Gastrocnemius medialis (tissue), 4 donors: ENCODE data around the gene OTUD3. TPM values are rescaled to one million over a fixed set of nuclear protein-coding genes. Genes with fewer than 3 reads are reported as not detected.

ENCODE experiments used
- ATAC-seq, 2 donors: fragments of 150-250 bp; one replicate each; pipeline ENCODE4 v1.9.1; 2016
- DNase-seq, 2 donors: peaks; one replicate each; pipeline ENCODE4 v3.0.0-alpha.2; 2019
- H3K27ac ChIP-seq, 4 donors: fragments of 200-600 bp; sonication (generic); 1 replicate in 1 of 4; 2 replicates in 3 of 4; pipeline ENCODE4 v1.5.1; 2016 to 2018; ENCODE audit warnings: mild to moderate bottlenecking in 2 of 4, moderate library complexity in 1 of 4
- H3K27me3 ChIP-seq, 3 donors: fragments of 200-600 bp; sonication (generic) in 2 of 3; 1 replicate in 1 of 3; 2 replicates in 2 of 3; pipeline versions ENCODE4 v1.5.1 to v1.6.0; 2016 to 2019; ENCODE audit warnings: mild to moderate bottlenecking in 1 of 3, moderate library complexity in 1 of 3
- H3K36me3 ChIP-seq, 2 donors: fragments of 200-600 bp; sonication (generic) in 1 of 2; one replicate each; pipeline ENCODE4 v1.5.1; 2017 to 2018
- H3K4me1 ChIP-seq, 2 donors: fragments of 200-600 bp; sonication (generic) in 1 of 2; one replicate each; pipeline ENCODE4 v1.5.1; 2016 to 2017; ENCODE audit warnings: mild to moderate bottlenecking in 2 of 2
- H3K4me3 ChIP-seq, 4 donors: fragments of 200-600 bp; sonication (generic) in 3 of 4; 1 replicate in 1 of 4; 2 replicates in 3 of 4; pipeline ENCODE4 v1.5.1; 2016 to 2019; ENCODE audit warnings: mild to moderate bottlenecking in 2 of 4
- H3K9me3 ChIP-seq, 3 donors: fragments of 200-600 bp; sonication (generic) in 2 of 3; 1 replicate in 1 of 3; 2 replicates in 2 of 3; pipeline ENCODE4 v1.5.1; 2016 to 2019
- CTCF ChIP-seq, 5 experiments: fragments of 450-650 bp in 3 of 5; fragments of 200-600 bp in 2 of 5; sonication (generic) in 2 of 5; IDR thresholded peaks in 4 of 5; conservative IDR thresholded peaks in 1 of 5; 1 replicate in 4 of 5; 2 replicates in 1 of 5; pipeline ENCODE4 v1.5.1; 2016 to 2019; ENCODE audit warnings: antibody characterized with exemption in 5 of 5, mild to moderate bottlenecking in 3 of 5, moderate library complexity in 3 of 5
- POLR2A ChIP-seq, 2 donors: fragments of 450-650 bp; IDR thresholded peaks; one replicate each; pipeline ENCODE4 v1.6.1; 2017; ENCODE audit warnings: antibody characterized with exemption in 2 of 2, mild to moderate bottlenecking in 2 of 2, moderate library complexity in 2 of 2
- in situ Hi-C, 4 donors: fragments of 200-750 bp; cut with MboI; loops; one replicate each; pipeline versions ENCODE4 v1.15.0 to v1.8.0; 2017; ENCODE audit warnings: low sequenced_read_pairs in 4 of 4
- intact Hi-C: fragments of 100-400 bp; cut with DNase I; formaldehyde crosslinking; loops from one replicate; pipeline ENCODE4 v1.15.1; 2023; ENCODE audit warnings: low total_unique reads
- total RNA-seq, 4 donors: library from RNA; depleted of rRNA; stranded (reverse); fragments of >200 nt; gene quantifications; one replicate each; pipeline versions ENCODE4 v1.1.0 to v1.2.3, GENCODE V29; 2016

OTUD3 gene
- total RNA-seq = 1 to 10 TPM; 3.3 to 7.9 (median 4.4) TPM

- in situ Hi-C loops = no loop called here
- Histone ChIP-seq H3K36me3 (peaks cover 0 to 4% of the 10 kb centered on the region in 2 donors), H3K27ac (peak within 1 kb of the TSS; percentile 80 to 93 (median 92)), H3K27me3 (no peaks in the 10 kb centered on the region), H3K4me3 (peak within 1 kb of the TSS; percentile 70 to 98 (median 80)), H3K4me1 (peaks cover 10 to 15% of the 10 kb centered on the region in 2 donors), H3K9me3 (no peaks in the 10 kb centered on the region)
- intact Hi-C loops = no loop called here
- peak; percentile 92 to 94 for DNase-seq
- TF ChIP-seq CTCF (IDR thresholded peaks at IDR 0.05 in 4 of 5, conservative IDR thresholded peaks at IDR 0.05 in 1 of 5) (peak; percentile 66 to 94 (median 92)), POLR2A (IDR thresholded peaks at IDR 0.05) (peak; percentile 66 to 84)
- ATAC-seq = peak; percentile 97 to 98
These were observed at the start of gene OTUD3 for GRCh38 chr1:19882111-19883071. Gene OTUD3, plus strand, starts transcription at chr1:19882395. Its CDS starts 119 bp downstream, at chr1:19882514.

- TF ChIP-seq CTCF (IDR thresholded peaks at IDR 0.05 in 4 of 5, conservative IDR thresholded peaks at IDR 0.05 in 1 of 5) (no peak), POLR2A (IDR thresholded peaks at IDR 0.05) (no peak)
- Histone ChIP-seq H3K27ac (no peak overlapping the region), H3K4me1 (no peaks in the 10 kb centered on the region), H3K27me3 (peaks cover 0 to 9% (median 7%) of the 10 kb centered on the region in 3 donors), H3K4me3 (no peak overlapping the region), H3K36me3 (no peaks in the 10 kb centered on the region), H3K9me3 (no peaks in the 10 kb centered on the region)
- DNase-seq = no peak
- no peak for ATAC-seq
- in situ Hi-C loops (no loop called here), intact Hi-C loops (no loop called here)
These were observed 46.6 kb upstream of the OTUD3 start for GRCh38 chr1:19835578-19835977.

GRCh38 chr1:19837866-19838265 is 44.3 kb upstream of the OTUD3 start:
- intact Hi-C loops (no loop called here), in situ Hi-C loops (no loop called here)
- H3K27ac ChIP-seq = no peak overlapping the region
- no peaks in the 10 kb centered on the region for H3K27me3 ChIP-seq
- ATAC-seq = no peak
- no peaks in the 10 kb centered on the region for H3K9me3 ChIP-seq
- no peak for TF ChIP-seq CTCF (IDR thresholded peaks at IDR 0.05 in 4 of 5, conservative IDR thresholded peaks at IDR 0.05 in 1 of 5)
- DNase-seq = no peak
- no peaks in the 10 kb centered on the region for H3K36me3 ChIP-seq
- no peak overlapping the region for H3K4me3 ChIP-seq
- no peaks in the 10 kb centered on the region for H3K4me1 ChIP-seq

GRCh38 chr1:19840228-19840627 is 42.0 kb upstream of the OTUD3 start:
- TF ChIP-seq POLR2A (IDR thresholded peaks at IDR 0.05) = no peak
- TF ChIP-seq CTCF (IDR thresholded peaks at IDR 0.05 in 4 of 5, conservative IDR thresholded peaks at IDR 0.05 in 1 of 5) = no peak
- in situ Hi-C loops (no loop called here), intact Hi-C loops (no loop called here)

More at GRCh38 chr1:19840228-19840627, 42.0 kb upstream of the OTUD3 start:
- Histone ChIP-seq H3K4me1 (no peaks in the 10 kb centered on the region), H3K4me3 (no peak overlapping the region), H3K27me3 (no peaks in the 10 kb centered on the region), H3K9me3 (no peaks in the 10 kb centered on the region), H3K27ac (no peak overlapping the region), H3K36me3 (no peaks in the 10 kb centered on the region)
- ATAC-seq = no peak
- no peak for DNase-seq
